H1 (cell line): ENCODE measurements around the gene PIP5K1C. TPM values are rescaled to one million over a fixed set of nuclear protein-coding genes. Genes with fewer than 3 reads are reported as not detected.

Experiments used
- CBX8 ChIP-seq: fragments of 300-800, 300-1000 bp; sonication (generic); IDR thresholded peaks from 2 replicates; pipeline ENCODE4 v1.7.1; 2016; ENCODE audit warnings: low read depth, low read length, borderline replicate concordance
- TAF7 ChIP-seq: optimal IDR thresholded peaks from 2 replicates; pipeline ENCODE3; 2011; ENCODE audit warnings: low read depth, mild to moderate bottlenecking, inconsistent platforms, low read length, moderate library complexity, borderline replicate concordance
- polyA plus RNA-seq, 7 experiments: library from polyadenylated mRNA; depleted of rRNA in 3 of 7; stranded (reverse) in 5 of 7; unstranded in 2 of 7; fragments of >200 nt in 5 of 7; fragments of 200-250 nt in 2 of 7; gene quantifications; 1 replicate in 5 of 7; 2 replicates in 1 of 7; 4 replicates in 1 of 7; pipeline versions ENCODE4 v1.2.1 to v1.2.3, GENCODE V29; 2011 to 2013; ENCODE audit warnings: missing spikeins in 2 of 7, mixed read lengths in 2 of 7
- total RNA-seq: library from RNA; stranded (reverse); fragmentation: NEBNext Ultra II Directional; extraction: Animal tissue kit (Norgen Biotek cat#: 25700); gene quantifications from 2 replicates; pipeline ENCODE4 v1.2.1, GENCODE V29; 2021

The PIP5K1C gene
- total and polyA plus RNA-seq, 2 of the 8 experiments (the other 6 are each of a cell fraction or from before 2014, with no cell fraction given), result 10.6 to 32.9 TPM

- TF ChIP-seq TAF7 (no peak), CBX8 (no peak)
These were observed 97.0 kb downstream of the PIP5K1C start (continued) for GRCh38 chr19:3603121-3603811.
